Hypothalamus (tissue), 51 donors: ENCODE measurements around the gene SHKBP1.
"Not testable (repeated sequence)": the region's sequence is repeated elsewhere in the genome, so short reads cannot be mapped to it uniquely, and the experiment has no call there.

Experiments used
- DNase-seq, 51 donors: peaks; one replicate each; lab custom pipeline; 2025; lab: John Stamatoyannopoulos, UW

Gene SHKBP1

GRCh38 chr19:40582467-40582866 is 5.8 kb downstream of the SHKBP1 start:
- DNase-seq, result no peak

GRCh38 chr19:40583283-40583682 is 6.6 kb downstream of the SHKBP1 start:
- peak in 1 of 51 donors; percentile 49 for DNase-seq

- DNase-seq, result no peak
Measured at GRCh38 chr19:40584007-40584406, 7.3 kb downstream of the SHKBP1 start.

DNA sequence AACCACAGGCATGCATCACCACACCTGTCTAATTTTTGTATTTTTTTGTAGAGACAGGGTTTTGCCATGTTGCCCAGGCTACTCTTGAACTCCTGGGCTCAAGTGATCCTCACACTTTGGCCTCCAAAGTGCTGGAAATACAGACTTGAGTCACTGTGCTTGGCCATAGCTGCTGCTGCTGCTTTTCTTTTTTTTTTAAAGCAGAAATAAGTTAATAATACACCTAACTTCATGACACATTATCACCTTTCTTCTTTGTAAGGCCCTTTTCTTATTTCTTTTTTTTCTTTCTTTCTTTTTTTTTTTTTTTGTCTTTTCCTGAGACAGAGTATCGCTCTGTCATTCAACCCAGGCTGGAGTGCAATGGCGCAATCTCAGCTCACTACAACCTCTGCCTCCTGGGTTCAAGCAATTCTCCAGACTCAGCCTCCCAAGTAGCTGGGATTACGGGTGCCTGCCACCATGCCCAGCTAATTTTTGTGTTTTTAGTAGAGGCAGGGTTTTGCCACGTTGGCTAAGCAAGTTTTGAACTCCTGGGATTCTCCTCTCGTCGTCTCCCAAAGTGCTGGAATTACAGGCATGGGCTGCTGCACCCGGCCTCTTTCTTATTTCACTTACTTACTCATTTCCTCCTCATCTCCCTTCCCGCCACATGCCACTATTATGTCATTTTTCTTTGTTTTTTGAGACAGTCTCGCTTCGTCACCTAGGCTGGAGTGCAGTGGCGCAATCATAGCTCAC is 8.7 kb downstream of the SHKBP1 start:
- DNase-seq, result no peak

GRCh38 chr19:40585982-40586422 is 9.3 kb downstream of the SHKBP1 start:
- DNase-seq, result no peak

- DNase-seq, result no peak
Measured at GRCh38 chr19:40586611-40587010, 9.9 kb downstream of the SHKBP1 start.

DNA sequence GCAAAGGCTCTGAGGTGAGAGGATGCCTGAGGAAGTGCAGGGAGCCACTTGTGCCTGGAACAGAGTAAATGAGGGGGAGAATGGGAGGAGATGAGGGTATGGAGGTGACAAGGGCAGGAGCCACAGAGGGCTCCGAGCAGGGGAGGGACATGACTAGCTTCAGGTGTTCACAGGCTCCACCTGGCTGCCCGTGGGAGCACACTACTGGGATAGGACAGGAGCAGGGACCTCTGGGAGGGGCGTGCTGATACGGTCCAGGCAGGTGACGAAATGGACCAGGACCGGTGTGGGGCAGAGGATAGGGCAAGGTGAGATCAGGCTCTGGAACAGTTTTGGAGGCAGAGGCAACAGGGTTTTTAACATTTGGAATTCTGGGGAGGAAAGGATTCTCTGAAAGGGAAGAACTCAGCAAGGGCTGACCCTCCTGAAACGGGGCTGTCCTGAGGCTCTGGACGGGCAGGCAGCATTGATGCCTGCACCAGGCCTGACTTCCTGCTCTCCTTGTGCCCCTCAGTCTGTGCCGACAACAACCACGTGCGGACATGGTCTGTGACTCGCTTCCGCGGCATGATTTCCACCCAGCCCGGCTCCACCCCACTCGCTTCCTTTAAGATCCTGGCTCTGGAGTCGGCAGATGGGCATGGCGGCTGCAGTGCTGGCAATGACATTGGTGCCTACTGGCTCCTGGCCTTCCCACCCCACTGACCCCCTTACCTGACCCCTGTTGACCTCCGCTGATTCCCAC is 11.6 kb downstream of the SHKBP1 start:
- DNase-seq, result no peak

GRCh38 chr19:40588926-40589569 is 12.4 kb downstream of the SHKBP1 start:
- DNase-seq, result no peak

DNA sequence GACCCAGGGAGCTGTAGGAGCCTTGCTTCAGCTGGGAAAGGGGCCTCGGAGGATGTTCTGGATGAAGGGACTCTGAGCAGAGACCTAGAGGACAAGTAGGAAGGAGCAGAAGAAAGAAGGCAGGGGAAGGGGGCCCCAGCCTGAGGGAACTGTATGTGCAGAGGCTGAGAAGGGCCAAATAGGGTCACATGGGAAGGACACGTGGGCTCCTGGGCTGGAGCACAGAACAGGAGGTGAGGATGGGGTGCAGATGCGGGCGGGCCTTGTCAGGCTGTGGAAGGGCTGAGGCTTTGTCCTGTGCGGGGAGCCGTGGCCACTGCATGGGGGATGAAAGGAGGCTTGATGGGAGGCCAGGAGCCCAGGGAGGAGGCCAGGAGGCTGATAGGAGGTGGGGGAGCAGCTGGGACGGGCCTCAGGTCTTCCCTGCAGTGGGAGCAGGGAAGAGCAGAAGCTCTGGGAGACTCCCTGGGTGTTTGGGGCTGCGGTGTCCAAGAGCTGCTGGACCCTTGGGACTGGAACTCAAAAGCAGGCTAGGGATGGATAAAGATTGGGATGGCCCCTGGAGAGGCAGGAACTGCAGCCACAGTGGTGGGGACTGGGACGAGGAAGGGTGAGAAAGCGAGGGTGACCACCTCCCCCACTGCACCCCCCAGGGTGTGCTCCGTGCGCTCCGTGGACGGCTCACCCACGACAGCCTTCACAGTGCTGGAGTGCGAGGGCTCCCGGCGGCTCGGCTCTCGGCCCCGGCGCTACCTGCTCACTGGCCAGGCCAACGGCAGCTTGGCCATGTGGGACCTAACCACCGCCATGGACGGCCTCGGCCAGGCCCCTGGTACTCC is 13.1 kb downstream of the SHKBP1 start:
- DNase-seq, result no peak

- DNase-seq, result no peak
Measured at GRCh38 chr19:40590464-40591265, 14.0 kb downstream of the SHKBP1 start.

DNA sequence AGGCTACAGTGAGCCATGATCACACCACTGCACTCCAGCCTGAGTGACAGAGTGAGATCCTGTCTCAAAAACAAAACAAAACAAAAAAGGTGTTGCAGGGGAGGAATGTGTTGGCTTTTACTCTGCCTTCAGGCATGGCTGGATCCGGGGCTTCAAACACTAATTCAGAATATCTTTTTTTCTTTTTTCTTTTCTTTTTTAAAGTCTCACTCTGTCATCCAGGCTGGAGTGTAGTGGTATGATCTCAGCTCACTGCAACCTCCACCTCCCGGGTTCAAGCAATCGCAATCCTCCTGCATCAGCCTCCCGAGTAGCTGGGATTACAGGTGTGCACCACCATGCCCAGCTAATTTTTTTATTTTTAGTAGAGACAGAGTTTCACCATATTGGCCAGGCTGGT is 15.1 kb downstream of the SHKBP1 start:
- DNase-seq, result not testable (repeated sequence)

DNA sequence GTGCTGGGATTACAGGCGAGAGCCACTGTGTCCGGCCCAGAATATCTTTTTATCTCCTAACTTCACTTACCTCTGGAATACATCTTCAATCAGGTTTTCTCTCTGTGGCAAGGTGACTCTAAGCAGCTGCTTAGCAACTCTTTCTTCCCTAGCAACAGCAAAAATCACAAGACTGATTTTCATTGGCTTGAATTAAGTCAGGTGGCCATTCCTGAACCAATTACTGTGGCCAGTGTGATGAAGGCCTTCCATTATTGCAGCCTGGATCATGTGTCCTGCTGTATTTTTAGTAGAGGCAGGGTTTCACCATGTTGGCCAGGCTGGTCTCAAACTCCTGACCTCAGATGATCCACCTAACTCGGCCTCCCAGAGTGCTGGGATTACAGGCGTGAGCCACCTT is 15.5 kb downstream of the SHKBP1 start:
- peak in 3 of 51 donors; percentile 16 to 33 (median 24) for DNase-seq

GRCh38 chr19:40594255-40594654 is 17.6 kb downstream of the SHKBP1 start:
- DNase-seq, result peak in 9 of 51 donors; percentile 20 to 86 (median 35)

- peak in 10 of 51 donors; percentile 13 to 86 (median 20) for DNase-seq
Measured at GRCh38 chr19:40594657-40595091, 18.0 kb downstream of the SHKBP1 start.

DNA sequence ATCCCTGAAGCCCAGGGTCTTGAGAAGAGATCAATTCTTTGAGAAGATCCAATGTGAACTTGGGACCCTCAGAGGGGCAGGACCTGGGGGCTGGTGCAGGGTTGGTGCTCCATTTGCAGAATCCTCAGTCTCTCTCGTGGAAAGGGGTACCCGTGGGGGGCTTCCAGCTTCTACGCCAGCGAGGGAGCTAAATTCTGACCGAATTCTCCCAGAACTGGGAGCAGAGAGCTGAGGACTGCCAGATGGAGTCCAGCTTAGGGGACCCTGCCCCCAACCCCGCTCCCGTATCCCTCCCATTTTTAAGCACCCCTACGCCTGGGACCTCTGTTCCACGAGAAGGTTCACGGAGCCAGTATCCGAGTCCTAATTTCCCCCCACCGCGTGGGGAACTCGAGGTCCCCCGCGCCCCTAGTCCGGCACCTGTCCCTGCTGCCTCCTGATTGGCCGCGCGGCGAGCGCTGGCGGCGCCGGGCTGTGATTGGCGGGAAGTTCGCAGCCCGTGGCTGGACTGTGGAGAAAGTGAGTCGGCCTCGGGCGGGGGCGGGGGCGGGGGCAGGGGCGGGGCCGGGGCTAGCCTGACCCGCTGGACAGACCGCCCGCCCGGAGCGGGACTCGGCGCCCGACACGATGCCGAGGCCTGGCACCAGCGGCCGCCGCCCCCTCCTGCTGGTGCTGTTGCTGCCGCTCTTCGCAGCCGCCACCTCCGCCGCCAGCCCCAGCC is 20.1 kb downstream of the SHKBP1 start:
- DNase-seq, result peak in 14 of 51 donors; percentile 3 to 51 (median 26)

GRCh38 chr19:40597329-40597838 is 20.7 kb downstream of the SHKBP1 start:
- DNase-seq, result no peak

GRCh38 chr19:40598121-40598917 is 21.6 kb downstream of the SHKBP1 start:
- DNase-seq, result peak in 50 of 51 donors; percentile 13 to 88 (median 68)

DNA sequence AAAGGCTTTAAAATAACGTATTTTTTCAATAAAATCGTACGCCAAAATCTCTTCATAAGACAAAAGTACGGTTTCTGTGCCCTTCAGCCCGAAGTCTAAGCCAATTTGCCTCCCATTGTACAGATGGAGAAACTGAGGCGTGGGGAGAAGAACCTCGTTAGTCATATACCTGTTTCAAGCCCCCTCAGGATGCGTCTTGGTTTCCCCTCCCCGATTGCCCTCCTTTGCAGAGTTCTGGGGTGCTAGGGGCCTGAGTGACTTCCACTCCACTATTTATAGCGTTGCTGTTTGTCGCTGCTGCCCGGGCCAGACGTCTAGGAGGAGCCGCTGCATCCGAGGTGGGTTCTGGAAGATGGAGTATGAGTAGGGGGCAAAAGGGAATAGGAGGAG is 22.2 kb downstream of the SHKBP1 start:
- DNase-seq, result no peak
